Measurements from ENCODE around the gene ITM2A.

DNA sequence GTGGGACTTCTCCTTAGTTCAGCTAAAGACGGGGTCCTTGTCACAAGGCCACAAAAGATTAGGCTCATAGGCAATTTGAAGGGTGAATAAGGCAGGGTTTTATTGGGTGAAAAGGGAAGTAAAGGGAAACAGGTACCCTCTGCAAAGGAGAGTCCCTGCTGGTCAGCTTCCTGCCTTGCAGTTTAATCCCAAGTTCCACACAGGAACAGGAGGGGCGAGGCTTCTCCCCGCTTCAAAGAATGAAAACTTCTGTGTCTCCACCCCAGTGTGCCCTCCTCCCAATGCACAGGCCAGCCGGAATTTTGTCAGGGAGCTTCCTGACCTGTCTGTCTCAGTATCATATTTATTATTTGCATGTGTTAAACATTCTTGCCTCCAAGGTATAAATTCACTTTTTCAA lies 37.1 kb downstream of the ITM2A start:
- TF ChIP-seq POLR2A (IDR thresholded peaks at IDR 0.05), result no peak
- TF ChIP-seq, protein P1, sequence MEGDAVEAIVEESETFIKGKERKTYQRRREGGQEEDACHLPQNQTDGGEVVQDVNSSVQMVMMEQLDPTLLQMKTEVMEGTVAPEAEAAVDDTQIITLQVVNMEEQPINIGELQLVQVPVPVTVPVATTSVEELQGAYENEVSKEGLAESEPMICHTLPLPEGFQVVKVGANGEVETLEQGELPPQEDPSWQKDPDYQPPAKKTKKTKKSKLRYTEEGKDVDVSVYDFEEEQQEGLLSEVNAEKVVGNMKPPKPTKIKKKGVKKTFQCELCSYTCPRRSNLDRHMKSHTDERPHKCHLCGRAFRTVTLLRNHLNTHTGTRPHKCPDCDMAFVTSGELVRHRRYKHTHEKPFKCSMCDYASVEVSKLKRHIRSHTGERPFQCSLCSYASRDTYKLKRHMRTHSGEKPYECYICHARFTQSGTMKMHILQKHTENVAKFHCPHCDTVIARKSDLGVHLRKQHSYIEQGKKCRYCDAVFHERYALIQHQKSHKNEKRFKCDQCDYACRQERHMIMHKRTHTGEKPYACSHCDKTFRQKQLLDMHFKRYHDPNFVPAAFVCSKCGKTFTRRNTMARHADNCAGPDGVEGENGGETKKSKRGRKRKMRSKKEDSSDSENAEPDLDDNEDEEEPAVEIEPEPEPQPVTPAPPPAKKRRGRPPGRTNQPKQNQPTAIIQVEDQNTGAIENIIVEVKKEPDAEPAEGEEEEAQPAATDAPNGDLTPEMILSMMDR (IDR thresholded peaks at IDR 0.05 in 4 of 5, conservative IDR thresholded peaks at IDR 0.05 in 1 of 5), result no peak

Data from gastrocnemius medialis (tissue), 4 donors.